Measurements from ENCODE around the gene AOPEP. TPM values are rescaled to one million over a fixed set of nuclear protein-coding genes. Genes with fewer than 3 reads are reported as not detected.

AOPEP gene
- total and polyA plus RNA-seq, 11 donors = 105 to 310 (median 185) TPM

GRCh38 chr9:94720846-94721549 lies 5.5 kb upstream of the AOPEP start:
- ATAC-seq (no peak), DNase-seq (no peak)
- Histone ChIP-seq H3K27me3 (no peaks in the 10 kb centered on the region), H3K9me3 (peaks cover 0 to 3% (median 0%) of the 10 kb centered on the region in 12 donors), H3K27ac (no peak overlapping the region), H3K4me3 (no peak overlapping the region), H3K36me3 (no peaks in the 10 kb centered on the region), H3K4me1 (peaks cover 0 to 2% (median 0%) of the 10 kb centered on the region in 12 donors)
- intact Hi-C loops (cut with DNase I) = no loop called here
- 90 to 93% (median 92%) methylated on average over 5 of the region's 5 CpGs for WGBS, 4 donors
- TF ChIP-seq POLR2A (IDR thresholded peaks at IDR 0.05) (no peak), CTCF (IDR thresholded peaks at IDR 0.05) (no peak)

- ATAC-seq (no peak), DNase-seq (no peak)
- H3K4me1 ChIP-seq = peaks cover 0 to 5% (median 0%) of the 10 kb centered on the region in 12 donors
- no peak for TF ChIP-seq CTCF (IDR thresholded peaks at IDR 0.05)
- no peak for TF ChIP-seq POLR2A (IDR thresholded peaks at IDR 0.05)
- H3K9me3 ChIP-seq = peaks cover 0 to 3% (median 0%) of the 10 kb centered on the region in 12 donors
- no peak overlapping the region for H3K4me3 ChIP-seq
- H3K27me3 ChIP-seq = no peaks in the 10 kb centered on the region
- no peaks in the 10 kb centered on the region for H3K36me3 ChIP-seq
- intact Hi-C loops (cut with DNase I) = no loop called here
- 89 to 98% (median 93%) methylated on average over 2 of the region's 2 CpGs for WGBS, 4 donors
- H3K27ac ChIP-seq = no peak overlapping the region
Measured at GRCh38 chr9:94721754-94722153, 4.7 kb upstream of the AOPEP start.

GRCh38 chr9:94725293-94725692 lies 1.2 kb upstream of the AOPEP start:
- H3K27ac ChIP-seq = no peak overlapping the region
- no peak for TF ChIP-seq POLR2A (IDR thresholded peaks at IDR 0.05)
- TF ChIP-seq CTCF (IDR thresholded peaks at IDR 0.05) = no peak
- 88 to 92% (median 90%) methylated on average over 3 of the region's 3 CpGs for WGBS, 4 donors
- no peaks in the 10 kb centered on the region for H3K36me3 ChIP-seq
- peaks cover 0 to 14% (median 7%) of the 10 kb centered on the region in 12 donors for H3K4me1 ChIP-seq
- ATAC-seq (no peak), DNase-seq (no peak)
- no peaks in the 10 kb centered on the region for H3K27me3 ChIP-seq
- peaks cover 0 to 3% (median 0%) of the 10 kb centered on the region in 12 donors for H3K9me3 ChIP-seq
- H3K4me3 ChIP-seq = no peak overlapping the region
- intact Hi-C loops (cut with DNase I) = no loop called here

- intact Hi-C loops (cut with DNase I) = no loop called here
- Histone ChIP-seq H3K4me1 (peaks cover 0 to 16% (median 11%) of the 10 kb centered on the region in 12 donors), H3K4me3 (no peak overlapping the region), H3K27ac (no peak overlapping the region), H3K27me3 (no peaks in the 10 kb centered on the region), H3K9me3 (no peaks in the 10 kb centered on the region), H3K36me3 (no peaks in the 10 kb centered on the region)
- ATAC-seq = no peak
- TF ChIP-seq POLR2A (IDR thresholded peaks at IDR 0.05) = no peak
- TF ChIP-seq CTCF (IDR thresholded peaks at IDR 0.05) = no peak
- no peak for DNase-seq
- WGBS, 4 donors = 66 to 75% (median 71%) methylated on average over 6 of the region's 6 CpGs
Measured at GRCh38 chr9:94728719-94729118, 2.2 kb downstream of the AOPEP start.

All from heart left ventricle (tissue), 16 donors.